GM10266 (cell line): ENCODE measurements around the gene ZNF688.
"Not testable (repeated sequence)": the region's sequence is repeated elsewhere in the genome, so short reads cannot be mapped to it uniquely, and the experiment has no call there.

Source experiments
- DNase-seq: peaks from one replicate; pipeline ENCODE4 v3.0.0; 2012; ENCODE audit errors: extremely low spot score
- CTCF ChIP-seq: IDR thresholded peaks from 2 replicates; pipeline ENCODE4 v1.5.1; 2012; ENCODE audit warnings: mild to moderate bottlenecking, low read depth; ENCODE audit not compliant: control insufficient read depth, insufficient read depth; ENCODE audit errors: missing control alignments

Gene ZNF688

DNA sequence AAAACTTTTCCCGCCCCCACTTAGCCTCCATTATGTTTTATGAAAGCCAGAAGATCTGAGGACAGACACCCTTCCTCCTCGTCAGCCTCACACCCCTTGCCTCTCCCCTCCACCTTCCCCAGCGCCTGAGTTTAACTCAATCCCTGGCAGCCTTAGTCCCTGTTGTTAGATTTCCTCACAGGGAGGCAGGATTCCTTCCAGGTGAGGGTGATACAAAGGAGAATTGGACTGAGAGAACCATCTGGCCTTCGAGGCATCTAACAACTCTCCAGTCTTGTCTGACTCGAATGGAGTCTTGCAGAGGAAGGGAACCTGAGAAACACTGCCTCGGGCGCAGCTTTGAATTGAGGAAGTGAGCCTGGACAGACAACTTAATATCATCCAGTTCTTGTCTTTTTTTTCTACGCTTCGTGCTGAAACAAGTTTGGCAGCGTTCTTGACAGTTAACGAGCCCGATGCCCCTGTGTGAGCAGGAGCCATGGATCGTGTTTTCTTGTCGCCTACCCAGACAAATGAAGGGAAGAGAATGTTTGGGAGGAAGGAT is 43.8 kb downstream of the ZNF688 start:
- DNase-seq, result peak; percentile 76
- no peak for TF ChIP-seq CTCF

DNA sequence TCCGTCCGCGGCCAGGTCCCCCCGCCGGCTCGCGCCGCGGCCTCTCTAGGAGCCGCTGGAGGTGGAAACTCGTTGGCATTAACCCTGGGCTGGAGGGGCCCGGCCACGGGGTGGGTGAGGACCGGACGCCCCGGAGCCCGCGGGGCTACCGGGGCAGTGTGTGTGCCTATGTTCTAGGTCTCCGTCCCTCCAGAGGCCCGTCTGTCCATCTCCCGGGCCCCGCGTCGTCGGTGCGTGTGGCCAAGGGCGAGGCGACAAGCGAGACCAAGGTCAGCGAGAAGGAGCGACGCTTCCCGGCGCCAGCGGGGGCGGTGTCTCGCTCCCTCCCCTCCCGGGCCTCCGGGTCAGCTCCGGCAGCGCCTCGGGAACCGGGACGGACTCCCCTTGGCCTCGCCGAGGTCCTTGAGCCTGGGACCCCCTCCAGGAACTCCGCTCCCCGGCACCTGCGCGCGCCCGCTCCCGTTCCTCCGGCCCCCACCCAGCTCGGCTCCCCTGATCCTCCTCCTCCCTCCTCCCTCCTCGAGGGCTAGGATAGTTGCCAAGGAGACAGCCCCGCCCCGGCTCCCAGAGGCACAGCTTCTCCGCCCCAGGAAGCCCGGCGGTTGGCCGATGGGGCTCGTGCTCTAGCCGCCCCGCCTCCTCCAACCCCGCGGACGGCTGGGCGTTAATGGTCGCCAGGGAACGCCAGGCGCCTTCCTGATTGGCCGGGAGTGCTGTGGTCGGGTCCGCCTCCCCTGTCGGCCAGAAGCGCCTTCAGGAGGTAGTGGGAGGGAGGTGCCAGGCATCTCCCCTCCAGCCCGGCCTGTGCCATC is 44.5 kb downstream of the ZNF688 start:
- TF ChIP-seq CTCF, result peak; percentile 1
- peak; percentile 98 for DNase-seq

DNA sequence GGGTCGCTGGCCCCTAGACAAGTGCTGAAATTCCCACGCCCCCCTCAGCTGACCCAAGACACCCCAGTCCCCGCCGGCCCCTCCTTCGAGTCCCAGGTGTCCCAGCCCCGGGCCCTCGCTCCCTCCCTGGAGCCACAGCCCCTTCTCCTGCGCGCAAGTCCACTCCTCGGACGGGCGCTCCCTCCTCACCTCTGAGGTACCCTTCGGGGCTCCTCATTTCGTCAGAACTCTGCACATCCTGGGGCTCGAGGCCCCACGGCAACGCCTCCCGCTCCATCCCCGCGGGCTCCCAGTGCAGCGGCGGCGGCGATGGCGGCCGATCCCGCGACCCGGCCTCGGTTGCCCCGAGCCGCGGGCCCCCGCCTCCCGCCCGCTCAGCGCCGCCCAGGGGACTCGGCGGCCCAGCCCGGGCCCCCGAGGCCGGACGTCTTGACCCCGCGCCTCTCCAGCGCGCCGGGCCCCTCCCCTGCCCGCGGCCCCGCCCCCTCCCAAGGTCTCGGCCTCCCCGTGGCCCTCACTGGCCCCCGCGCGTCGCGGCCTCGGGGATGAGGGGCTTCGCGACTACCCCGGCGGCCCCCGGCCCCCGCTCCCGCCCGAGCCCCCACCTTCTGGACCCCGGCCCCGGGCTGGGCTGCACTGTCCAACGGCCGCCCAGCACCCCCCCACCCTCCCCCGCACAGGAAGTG is 45.2 kb downstream of the ZNF688 start, which contains the start of gene ZNF768:
Gene ZNF768, minus strand, starts transcription at position 430 of the 686 bp plus-strand sequence. Its CDS starts 153 bp downstream, at position 277.
- DNase-seq, result peak; percentile 91
- no peak for TF ChIP-seq CTCF

- DNase-seq, result no peak
- no peak for TF ChIP-seq CTCF
Observed at GRCh38 chr16:30525844-30526136, 45.7 kb downstream of the ZNF688 start.

- no peak for DNase-seq
- no peak for TF ChIP-seq CTCF
Observed at GRCh38 chr16:30524575-30525568, 46.6 kb downstream of the ZNF688 start.

- DNase-seq, result no peak
- TF ChIP-seq CTCF, result no peak
Observed at GRCh38 chr16:30523768-30524574, 47.5 kb downstream of the ZNF688 start.

DNA sequence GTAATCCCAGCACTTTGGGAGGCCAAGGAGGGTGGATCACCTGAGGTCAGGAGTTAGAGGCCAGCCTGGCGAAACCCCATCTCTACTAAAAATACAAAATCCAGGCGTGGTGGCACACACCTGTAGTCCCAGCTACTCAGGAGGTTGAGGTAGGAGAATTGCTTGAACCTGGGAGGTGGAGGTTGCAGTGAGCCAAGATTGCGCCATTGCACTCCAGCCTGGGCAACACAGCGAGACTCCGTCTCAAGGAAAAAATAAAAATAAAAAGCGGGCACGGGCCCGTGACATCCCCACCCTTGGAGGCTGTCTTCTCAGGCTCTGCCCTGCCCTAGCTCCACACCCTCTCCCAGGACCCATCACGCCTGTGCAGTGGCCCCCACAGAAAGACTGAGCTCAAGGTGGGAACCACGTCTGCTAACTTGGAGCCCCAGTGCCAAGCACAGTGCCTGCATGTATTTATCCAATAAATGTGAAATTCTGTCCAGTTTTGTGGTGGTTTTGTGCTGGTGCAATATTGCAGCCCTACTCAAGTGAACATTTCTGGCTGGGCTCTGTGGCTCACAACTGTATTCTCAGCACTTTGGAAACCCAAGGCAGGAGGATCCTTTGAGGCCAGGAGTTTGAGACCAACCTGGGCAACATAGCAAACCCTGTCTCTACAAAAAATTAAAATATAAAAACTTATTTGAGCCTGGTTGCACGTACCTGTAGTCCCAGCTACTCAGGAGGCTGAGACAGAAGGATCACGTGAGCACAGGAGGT is 48.6 kb downstream of the ZNF688 start:
- not testable (repeated sequence) for DNase-seq
